VCaP (cell line): ENCODE data around the gene SPAG6.

ENCODE experiments used
- H3K27ac ChIP-seq: fragments of 450-650 bp; 2 replicates; pipeline ENCODE4 v1.5.1; 2017
- CTCF ChIP-seq: fragments of 450-650 bp; conservative IDR thresholded peaks from 2 replicates; pipeline ENCODE4 v1.5.1; 2017; ENCODE audit warnings: mild to moderate bottlenecking, moderate library complexity

The SPAG6 gene

GRCh38 chr10:22365233-22365632 lies 19.9 kb downstream of the SPAG6 start:
- no peak for TF ChIP-seq CTCF
- no peak overlapping the region for H3K27ac ChIP-seq

- no peak overlapping the region for H3K27ac ChIP-seq
- no peak for TF ChIP-seq CTCF
These were observed 20.5 kb downstream of the SPAG6 start for GRCh38 chr10:22365644-22366434.

- TF ChIP-seq CTCF = no peak
- H3K27ac ChIP-seq = no peak overlapping the region
These were observed 21.1 kb downstream of the SPAG6 start for GRCh38 chr10:22366435-22366703.

- no peak for TF ChIP-seq CTCF
- H3K27ac ChIP-seq = no peak overlapping the region
These were observed 21.5 kb downstream of the SPAG6 start for GRCh38 chr10:22366771-22367170.

GRCh38 chr10:22367471-22367870 lies 22.2 kb downstream of the SPAG6 start:
- TF ChIP-seq CTCF = no peak
- H3K27ac ChIP-seq = no peak overlapping the region

- no peak overlapping the region for H3K27ac ChIP-seq
- no peak for TF ChIP-seq CTCF
These were observed 23.1 kb downstream of the SPAG6 start for GRCh38 chr10:22368402-22368801.

- H3K27ac ChIP-seq = no peak overlapping the region
- TF ChIP-seq CTCF = no peak
These were observed 23.7 kb downstream of the SPAG6 start for GRCh38 chr10:22368981-22369380.
